Glutamatergic neuron (in vitro differentiated cells): ENCODE data around the gene FNDC3A. TPM values are rescaled to one million over a fixed set of nuclear protein-coding genes. Genes with fewer than 3 reads are reported as not detected.
A peak's percentile ranks its signal among the peaks of the same experiment; 100 is the strongest.

Source experiments
- DNase-seq: peaks from one replicate; pipeline ENCODE4 v3.0.0; 2022
- H3K27ac Mint-ChIP-seq: one replicate; pipeline ENCODE4 v1.8.0; 2020; ENCODE audit warnings: mild to moderate bottlenecking, mixed read lengths, inconsistent platforms; ENCODE audit not compliant: unreplicated experiment
- H3K27me3 Mint-ChIP-seq: one replicate; pipeline ENCODE4 v1.8.0; 2020; ENCODE audit warnings: mild to moderate bottlenecking, moderate library complexity, mixed read lengths, inconsistent platforms; ENCODE audit not compliant: unreplicated experiment
- H3K36me3 Mint-ChIP-seq: one replicate; pipeline ENCODE4 v1.8.0; 2020; ENCODE audit warnings: mild to moderate bottlenecking, mixed read lengths, inconsistent platforms; ENCODE audit not compliant: unreplicated experiment
- H3K4me1 Mint-ChIP-seq: one replicate; pipeline ENCODE4 v1.8.0; 2020; ENCODE audit warnings: mild to moderate bottlenecking, low read depth, mixed read lengths, inconsistent platforms; ENCODE audit not compliant: unreplicated experiment
- H3K4me3 Mint-ChIP-seq: one replicate; pipeline ENCODE4 v1.8.0; 2020; ENCODE audit warnings: mild to moderate bottlenecking, mixed read lengths, inconsistent platforms; ENCODE audit not compliant: unreplicated experiment
- H3K9me3 Mint-ChIP-seq: one replicate; pipeline ENCODE4 v1.8.0; 2020; ENCODE audit warnings: mild to moderate bottlenecking, moderate library complexity, mixed read lengths, inconsistent platforms; ENCODE audit not compliant: unreplicated experiment
- total RNA-seq: library from RNA; stranded (reverse); fragmentation: NEBNext Ultra II Directional; extraction: Animal tissue kit (Norgen Biotek cat#: 25700); gene quantifications from one replicate; pipeline ENCODE4 v1.2.1, GENCODE V29; 2021; ENCODE audit not compliant: unreplicated experiment
- TF ChIP-seq, protein P1 (sequence below): fragments of 200-600 bp; sonication (generic); IDR thresholded peaks from one replicate; pipeline ENCODE4 v1.5.0; 2021; ENCODE audit not compliant: partially characterized antibody, unreplicated experiment

Gene FNDC3A
- total RNA-seq, 1 donor from 2014 or later: 46.3 TPM

DNA sequence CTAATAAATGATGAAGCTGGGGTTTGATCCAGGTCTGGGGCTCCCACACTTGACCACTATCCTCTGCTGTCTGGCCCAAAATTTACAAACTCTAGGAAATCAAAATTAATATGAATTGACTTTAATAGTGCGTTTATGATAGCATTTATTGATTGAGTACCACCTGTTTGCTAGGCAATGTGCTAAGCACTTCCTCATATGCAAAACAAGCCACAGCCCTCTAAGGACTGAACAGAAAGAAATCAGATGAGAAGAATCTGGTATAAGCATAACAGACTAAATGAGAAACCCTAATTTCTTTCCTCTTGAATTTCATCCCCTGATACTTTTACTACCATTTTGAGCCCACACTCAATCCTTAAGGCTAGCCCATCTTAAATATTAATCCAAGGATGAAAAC lies 237.8 kb downstream of the FNDC3A start:
- Mint-ChIP-seq H3K36me3 (peaks cover 11% of the 10 kb centered on the region), H3K27ac (no peak overlapping the region), H3K9me3 (peaks cover 8% of the 10 kb centered on the region), H3K4me1 (peaks cover 5% of the 10 kb centered on the region), H3K4me3 (no peak overlapping the region), H3K27me3 (peaks cover 15% of the 10 kb centered on the region)
- DNase-seq: no peak
- TF ChIP-seq, protein P1, sequence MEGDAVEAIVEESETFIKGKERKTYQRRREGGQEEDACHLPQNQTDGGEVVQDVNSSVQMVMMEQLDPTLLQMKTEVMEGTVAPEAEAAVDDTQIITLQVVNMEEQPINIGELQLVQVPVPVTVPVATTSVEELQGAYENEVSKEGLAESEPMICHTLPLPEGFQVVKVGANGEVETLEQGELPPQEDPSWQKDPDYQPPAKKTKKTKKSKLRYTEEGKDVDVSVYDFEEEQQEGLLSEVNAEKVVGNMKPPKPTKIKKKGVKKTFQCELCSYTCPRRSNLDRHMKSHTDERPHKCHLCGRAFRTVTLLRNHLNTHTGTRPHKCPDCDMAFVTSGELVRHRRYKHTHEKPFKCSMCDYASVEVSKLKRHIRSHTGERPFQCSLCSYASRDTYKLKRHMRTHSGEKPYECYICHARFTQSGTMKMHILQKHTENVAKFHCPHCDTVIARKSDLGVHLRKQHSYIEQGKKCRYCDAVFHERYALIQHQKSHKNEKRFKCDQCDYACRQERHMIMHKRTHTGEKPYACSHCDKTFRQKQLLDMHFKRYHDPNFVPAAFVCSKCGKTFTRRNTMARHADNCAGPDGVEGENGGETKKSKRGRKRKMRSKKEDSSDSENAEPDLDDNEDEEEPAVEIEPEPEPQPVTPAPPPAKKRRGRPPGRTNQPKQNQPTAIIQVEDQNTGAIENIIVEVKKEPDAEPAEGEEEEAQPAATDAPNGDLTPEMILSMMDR: no peak

GRCh38 chr13:49213997-49214916 lies 238.5 kb downstream of the FNDC3A start:
- peaks cover 14% of the 10 kb centered on the region for H3K36me3 Mint-ChIP-seq
- TF ChIP-seq, protein P1: no peak
- no peak overlapping the region for H3K27ac Mint-ChIP-seq
- peaks cover 5% of the 10 kb centered on the region for H3K4me1 Mint-ChIP-seq
- peaks cover 12% of the 10 kb centered on the region for H3K9me3 Mint-ChIP-seq
- H3K27me3 Mint-ChIP-seq: peaks cover 21% of the 10 kb centered on the region
- no peak overlapping the region for H3K4me3 Mint-ChIP-seq
- no peak for DNase-seq

- H3K4me1 Mint-ChIP-seq: peaks cover 5% of the 10 kb centered on the region
- H3K27me3 Mint-ChIP-seq: peaks cover 26% of the 10 kb centered on the region
- TF ChIP-seq, protein P1: no peak
- no peak overlapping the region for H3K27ac Mint-ChIP-seq
- H3K4me3 Mint-ChIP-seq: no peak overlapping the region
- H3K9me3 Mint-ChIP-seq: peaks cover 16% of the 10 kb centered on the region
- peaks cover 19% of the 10 kb centered on the region for H3K36me3 Mint-ChIP-seq
- no peak for DNase-seq
These were observed 239.2 kb downstream of the FNDC3A start for GRCh38 chr13:49214917-49215376.

GRCh38 chr13:49216334-49216733 lies 240.6 kb downstream of the FNDC3A start:
- Mint-ChIP-seq H3K4me1 (peaks cover 5% of the 10 kb centered on the region), H3K9me3 (peaks cover 16% of the 10 kb centered on the region), H3K27me3 (peaks cover 28% of the 10 kb centered on the region), H3K4me3 (no peak overlapping the region), H3K36me3 (peaks cover 19% of the 10 kb centered on the region), H3K27ac (no peak overlapping the region)
- TF ChIP-seq, protein P1: no peak
- no peak for DNase-seq

DNA sequence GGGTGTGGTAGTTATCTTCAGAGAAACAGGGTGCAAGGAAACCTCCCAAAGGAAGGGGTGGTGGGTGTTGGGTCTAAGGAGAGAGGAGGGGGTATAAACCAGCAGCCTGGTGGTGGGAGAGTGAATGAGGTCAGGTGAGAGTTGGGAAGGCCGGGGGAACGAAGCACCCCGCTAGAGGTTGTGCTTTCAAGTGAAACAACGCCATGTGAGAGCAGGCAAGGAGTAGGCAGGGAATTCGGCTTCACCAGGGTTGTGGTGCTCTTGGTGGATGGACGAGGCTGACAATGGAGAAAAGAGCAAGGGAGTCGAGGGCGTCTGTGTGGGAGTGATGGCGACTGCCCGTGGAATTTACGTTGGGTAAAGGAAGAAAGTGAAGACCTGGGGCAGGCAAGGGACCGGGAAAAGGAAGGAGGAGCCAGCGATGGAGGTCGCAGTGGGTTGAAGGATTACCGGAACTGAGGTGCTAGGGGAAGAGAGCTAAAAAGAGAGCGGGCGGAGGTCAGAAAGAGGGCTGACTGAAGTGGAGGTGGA lies 242.3 kb downstream of the FNDC3A start:
- TF ChIP-seq, protein P1: no peak
- no peak for DNase-seq
- Mint-ChIP-seq H3K9me3 (peaks cover 16% of the 10 kb centered on the region), H3K27me3 (peaks cover 36% of the 10 kb centered on the region), H3K36me3 (peaks cover 24% of the 10 kb centered on the region), H3K4me1 (peaks cover 5% of the 10 kb centered on the region), H3K4me3 (peak overlapping the region; percentile 55), H3K27ac (no peak overlapping the region)
